Measurements from ENCODE around the gene GJB4.
"Not testable (repeated sequence)": the region's sequence is repeated elsewhere in the genome, so short reads cannot be mapped to it uniquely, and the experiment has no call there.

The GJB4 gene

DNA sequence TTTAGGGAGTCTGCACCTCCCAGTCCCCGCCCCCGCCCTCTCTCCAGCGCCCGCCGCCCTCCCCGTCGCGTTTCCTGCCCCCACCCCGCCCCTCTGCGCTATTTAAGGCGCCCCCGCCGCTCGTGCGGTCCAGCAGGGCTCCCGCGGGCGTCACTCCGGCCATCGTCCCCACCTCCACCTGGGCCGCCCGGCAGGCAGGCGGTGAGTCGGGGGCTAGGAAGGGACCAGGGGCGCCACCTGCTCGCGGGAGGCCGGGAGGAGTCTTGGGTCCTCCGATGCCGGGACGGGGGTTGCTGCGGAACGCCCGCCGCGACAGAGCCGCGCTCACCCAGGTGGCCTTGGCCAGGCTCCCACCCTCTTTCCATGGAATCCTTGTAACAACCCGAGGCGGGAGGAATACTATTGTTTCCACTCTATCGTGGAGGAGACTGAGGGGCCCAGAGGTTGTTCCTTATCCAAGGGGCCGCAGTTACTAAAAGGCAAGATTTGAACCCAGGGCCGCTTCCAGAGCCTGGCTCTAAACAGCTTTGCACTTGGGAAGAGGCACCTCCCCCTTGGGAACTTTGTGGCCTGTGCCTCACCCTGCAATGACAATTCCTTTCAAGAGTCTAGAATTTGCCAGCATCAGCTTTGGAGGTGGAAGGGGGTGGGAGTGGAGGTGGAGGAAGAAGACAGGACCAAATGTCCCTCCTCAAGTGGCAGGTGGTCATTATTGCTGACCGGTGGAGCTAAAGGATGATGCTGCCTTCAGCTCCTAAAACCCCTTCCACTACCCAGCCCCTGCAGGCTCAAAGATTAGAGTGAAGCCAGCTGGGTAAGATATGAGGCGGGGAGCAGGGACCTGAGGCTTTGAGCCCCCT is 33.6 kb downstream of the GJB4 start, which contains the start of gene GJA4:
Gene GJA4, plus strand, starts transcription at position 132 of the 860 bp plus-strand sequence. CDS start 1,215 bp downstream, outside the sequence.
- Mint-ChIP-seq H3K4me1 (ENCODE audit: low read depth) (peaks cover 14% of the 10 kb centered on the region), H3K9me3 (no peaks in the 10 kb centered on the region), H3K27me3 (ENCODE audit: low read depth) (no peaks in the 10 kb centered on the region), H3K27ac (no peak within 1 kb of the TSS), H3K36me3 (ENCODE audit: low read depth) (no peaks in the 10 kb centered on the region), H3K4me3 (peak within 1 kb of the TSS; percentile 59)

DNA sequence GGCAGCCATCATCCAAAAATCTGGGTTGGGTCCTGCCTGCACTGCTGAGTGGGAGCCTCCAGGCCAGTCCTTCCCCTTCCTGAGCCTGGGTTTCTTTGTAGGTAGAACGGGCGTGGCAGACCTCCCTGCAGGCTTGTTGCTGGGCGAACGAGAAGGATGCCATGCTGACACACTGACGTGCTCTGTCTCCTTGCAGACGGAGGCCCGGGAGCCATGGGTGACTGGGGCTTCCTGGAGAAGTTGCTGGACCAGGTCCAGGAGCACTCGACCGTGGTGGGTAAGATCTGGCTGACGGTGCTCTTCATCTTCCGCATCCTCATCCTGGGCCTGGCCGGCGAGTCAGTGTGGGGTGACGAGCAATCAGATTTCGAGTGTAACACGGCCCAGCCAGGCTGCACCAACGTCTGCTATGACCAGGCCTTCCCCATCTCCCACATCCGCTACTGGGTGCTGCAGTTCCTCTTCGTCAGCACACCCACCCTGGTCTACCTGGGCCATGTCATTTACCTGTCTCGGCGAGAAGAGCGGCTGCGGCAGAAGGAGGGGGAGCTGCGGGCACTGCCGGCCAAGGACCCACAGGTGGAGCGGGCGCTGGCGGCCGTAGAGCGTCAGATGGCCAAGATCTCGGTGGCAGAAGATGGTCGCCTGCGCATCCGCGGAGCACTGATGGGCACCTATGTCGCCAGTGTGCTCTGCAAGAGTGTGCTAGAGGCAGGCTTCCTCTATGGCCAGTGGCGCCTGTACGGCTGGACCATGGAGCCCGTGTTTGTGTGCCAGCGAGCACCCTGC is 34.7 kb downstream of the GJB4 start:
- Mint-ChIP-seq H3K27ac (no peak overlapping the region), H3K4me1 (ENCODE audit: low read depth) (peaks cover 14% of the 10 kb centered on the region), H3K9me3 (no peaks in the 10 kb centered on the region), H3K36me3 (ENCODE audit: low read depth) (no peaks in the 10 kb centered on the region), H3K27me3 (ENCODE audit: low read depth) (no peaks in the 10 kb centered on the region), H3K4me3 (no peak overlapping the region)

DNA sequence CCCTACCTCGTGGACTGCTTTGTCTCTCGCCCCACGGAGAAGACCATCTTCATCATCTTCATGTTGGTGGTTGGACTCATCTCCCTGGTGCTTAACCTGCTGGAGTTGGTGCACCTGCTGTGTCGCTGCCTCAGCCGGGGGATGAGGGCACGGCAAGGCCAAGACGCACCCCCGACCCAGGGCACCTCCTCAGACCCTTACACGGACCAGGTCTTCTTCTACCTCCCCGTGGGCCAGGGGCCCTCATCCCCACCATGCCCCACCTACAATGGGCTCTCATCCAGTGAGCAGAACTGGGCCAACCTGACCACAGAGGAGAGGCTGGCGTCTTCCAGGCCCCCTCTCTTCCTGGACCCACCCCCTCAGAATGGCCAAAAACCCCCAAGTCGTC is 35.2 kb downstream of the GJB4 start:
- peaks cover 12% of the 10 kb centered on the region for H3K4me1 Mint-ChIP-seq (ENCODE audit: low read depth)
- H3K4me3 Mint-ChIP-seq = no peak overlapping the region
- no peaks in the 10 kb centered on the region for H3K9me3 Mint-ChIP-seq
- H3K27me3 Mint-ChIP-seq (ENCODE audit: low read depth) = no peaks in the 10 kb centered on the region
- no peaks in the 10 kb centered on the region for H3K36me3 Mint-ChIP-seq (ENCODE audit: low read depth)
- H3K27ac Mint-ChIP-seq = no peak overlapping the region

DNA sequence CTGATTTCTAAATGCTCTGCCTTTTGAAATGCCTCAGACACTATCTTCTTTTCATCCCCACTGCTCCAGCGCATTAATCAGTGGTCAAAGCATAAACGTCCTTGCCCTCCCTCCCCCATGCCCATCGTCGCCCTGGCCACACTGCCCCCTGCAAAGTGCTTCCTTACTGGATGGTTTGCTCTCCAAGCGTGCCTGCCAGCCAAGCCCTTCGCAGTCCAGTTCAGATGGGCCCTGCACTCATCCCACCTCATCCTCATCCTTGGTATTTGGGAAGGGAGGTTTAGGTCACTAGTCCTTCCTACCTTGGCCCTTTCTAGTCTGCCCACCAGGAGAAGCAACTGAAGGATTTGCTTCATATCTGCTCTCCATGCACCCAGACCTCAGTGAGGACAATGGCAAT is 36.4 kb downstream of the GJB4 start:
- Mint-ChIP-seq H3K4me3 (no peak overlapping the region), H3K27me3 (ENCODE audit: low read depth) (no peaks in the 10 kb centered on the region), H3K36me3 (ENCODE audit: low read depth) (no peaks in the 10 kb centered on the region), H3K9me3 (no peaks in the 10 kb centered on the region), H3K27ac (no peak overlapping the region), H3K4me1 (ENCODE audit: low read depth) (peaks cover 7% of the 10 kb centered on the region)

DNA sequence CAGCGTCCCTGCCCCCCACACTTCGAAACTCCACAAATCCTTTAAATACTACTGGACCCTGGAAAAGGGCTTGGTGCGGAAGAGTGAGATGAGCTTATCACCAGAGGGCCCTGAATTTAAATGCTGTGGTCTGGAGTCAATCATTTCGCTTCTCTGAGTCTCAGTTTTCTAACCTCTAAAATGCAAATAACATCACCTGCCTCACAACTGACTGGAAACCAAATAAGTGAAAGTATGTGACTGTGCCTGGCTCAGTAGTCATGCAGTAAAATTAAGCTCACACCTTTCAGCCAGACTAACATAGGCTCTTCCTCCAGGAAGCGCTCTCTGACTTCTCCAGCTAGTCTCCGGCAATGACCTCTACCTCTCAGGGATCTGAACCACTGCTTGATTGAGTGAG is 37.5 kb downstream of the GJB4 start:
- no peak overlapping the region for H3K4me3 Mint-ChIP-seq
- H3K27ac Mint-ChIP-seq = no peak overlapping the region
- H3K9me3 Mint-ChIP-seq = no peaks in the 10 kb centered on the region
- H3K4me1 Mint-ChIP-seq (ENCODE audit: low read depth) = peaks cover 7% of the 10 kb centered on the region
- H3K27me3 Mint-ChIP-seq (ENCODE audit: low read depth) = no peaks in the 10 kb centered on the region
- H3K36me3 Mint-ChIP-seq (ENCODE audit: low read depth) = no peaks in the 10 kb centered on the region

DNA sequence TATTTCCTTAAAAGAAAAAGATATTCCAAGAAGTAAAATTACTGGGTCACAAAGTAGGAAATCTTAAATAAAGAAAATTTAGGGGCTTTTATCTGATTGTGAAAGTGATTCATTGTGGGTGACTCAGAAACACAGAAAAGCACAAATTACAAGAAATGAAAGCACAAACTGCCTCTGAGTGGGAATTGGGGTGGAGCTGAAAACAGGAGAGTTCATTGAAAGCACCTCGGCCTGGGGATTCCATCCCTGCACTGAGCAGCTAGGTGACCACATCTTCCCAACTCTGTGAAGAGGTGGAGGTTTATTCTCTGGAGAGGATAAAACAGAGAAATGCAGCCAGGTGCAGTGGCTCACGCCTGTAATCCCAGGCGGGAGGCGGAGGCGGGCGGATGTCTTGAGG is 40.7 kb downstream of the GJB4 start:
- Mint-ChIP-seq H3K9me3 (peaks cover 3% of the 10 kb centered on the region), H3K36me3 (ENCODE audit: low read depth) (no peaks in the 10 kb centered on the region), H3K4me1 (ENCODE audit: low read depth) (peaks cover 5% of the 10 kb centered on the region), H3K27me3 (ENCODE audit: low read depth) (no peaks in the 10 kb centered on the region), H3K4me3 (no peak overlapping the region), H3K27ac (no peak overlapping the region)

DNA sequence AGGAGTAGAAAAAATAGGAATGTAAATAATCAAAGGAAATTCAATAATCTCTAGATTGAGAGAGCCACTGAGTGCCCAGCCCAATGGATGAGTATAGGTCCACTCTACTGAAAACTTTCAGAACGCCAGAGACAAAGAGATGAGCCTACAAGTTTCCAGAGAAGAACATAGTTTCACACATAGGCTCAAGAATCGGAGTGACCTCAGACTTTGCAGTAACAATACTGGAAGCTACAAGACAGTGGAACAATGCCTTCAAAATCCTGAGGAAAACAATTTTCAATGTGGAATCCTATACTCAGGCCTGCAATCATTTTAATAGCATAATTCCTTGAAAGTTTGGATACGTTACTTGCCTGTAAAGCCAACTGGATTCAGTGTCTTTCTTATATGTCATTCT is 44.2 kb downstream of the GJB4 start:
- Mint-ChIP-seq H3K27me3 (ENCODE audit: low read depth) (no peaks in the 10 kb centered on the region), H3K36me3 (ENCODE audit: low read depth) (no peaks in the 10 kb centered on the region), H3K9me3 (peaks cover 3% of the 10 kb centered on the region), H3K4me1 (ENCODE audit: low read depth) (peaks cover 3% of the 10 kb centered on the region), H3K27ac (no peak overlapping the region), H3K4me3 (no peak overlapping the region)

DNA sequence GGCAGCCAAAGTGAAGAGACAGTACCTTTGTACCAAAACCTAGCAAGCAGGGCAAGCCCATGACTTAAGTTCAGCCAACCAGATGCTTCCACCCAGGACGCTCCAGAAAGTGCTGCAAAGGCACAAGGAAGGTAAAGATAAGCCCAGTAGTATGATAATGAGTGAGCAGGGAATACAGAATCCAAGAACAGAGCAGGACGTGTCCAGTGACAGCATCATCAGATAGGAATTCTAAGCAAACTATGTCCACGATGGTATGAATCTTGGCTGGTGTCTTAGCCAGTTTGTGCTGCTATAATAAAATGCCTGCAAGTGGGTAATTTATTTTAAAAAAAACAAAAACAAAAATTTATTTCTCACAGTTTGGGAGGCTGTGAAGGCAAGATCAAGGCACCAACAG is 46.9 kb downstream of the GJB4 start:
- Mint-ChIP-seq H3K27me3 (ENCODE audit: low read depth) (no peaks in the 10 kb centered on the region), H3K36me3 (ENCODE audit: low read depth) (peaks cover 5% of the 10 kb centered on the region)

DNA sequence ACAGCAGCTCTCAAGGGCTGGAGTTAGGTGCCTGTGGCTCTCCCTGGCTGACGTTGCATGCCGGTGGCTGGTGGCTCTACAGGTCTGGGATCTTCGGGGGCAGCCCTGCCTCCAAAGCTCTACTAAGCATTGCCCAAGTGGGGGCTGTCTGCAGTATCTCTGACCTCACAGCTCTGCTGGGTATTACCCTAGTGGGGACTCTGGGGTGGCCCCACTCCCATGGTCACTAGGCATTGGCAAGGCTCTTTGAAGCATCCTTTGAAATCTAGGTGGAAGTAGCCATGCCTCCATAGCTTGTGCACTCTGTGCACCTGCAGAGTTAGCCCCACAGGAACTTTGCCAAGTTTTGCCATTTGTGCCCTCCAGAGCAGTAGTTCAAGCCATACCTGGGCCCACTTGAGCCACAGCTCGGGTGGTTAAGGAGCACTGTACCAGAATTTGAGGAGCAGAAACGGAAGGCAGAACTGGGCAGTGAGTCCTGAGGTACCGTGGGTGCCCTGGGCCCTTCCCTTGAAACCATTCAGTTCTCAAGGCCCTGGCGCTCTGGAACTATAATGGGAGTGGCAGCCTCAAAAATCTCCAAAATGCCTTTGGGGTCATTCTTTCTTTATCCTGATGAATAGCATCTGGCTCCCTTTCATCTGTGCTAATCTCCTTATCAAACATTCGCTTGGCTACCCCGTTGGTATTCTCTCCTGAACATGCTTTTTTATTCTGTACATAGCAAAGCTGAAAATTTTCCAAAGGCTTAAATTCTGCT is 48.7 kb downstream of the GJB4 start:
- Mint-ChIP-seq H3K4me3 (no peak overlapping the region), H3K36me3 (ENCODE audit: low read depth) (peaks cover 5% of the 10 kb centered on the region), H3K27me3 (ENCODE audit: low read depth) (no peaks in the 10 kb centered on the region), H3K27ac (no peak overlapping the region), H3K4me1 (ENCODE audit: low read depth) (no peaks in the 10 kb centered on the region), H3K9me3 (peaks cover 13% of the 10 kb centered on the region)

More for the DNA sequence above, 46.9 kb downstream of the GJB4 start:
- no peak overlapping the region for H3K4me3 Mint-ChIP-seq
- no peak overlapping the region for H3K27ac Mint-ChIP-seq
- H3K9me3 Mint-ChIP-seq = peaks cover 13% of the 10 kb centered on the region
- H3K4me1 Mint-ChIP-seq (ENCODE audit: low read depth) = no peaks in the 10 kb centered on the region

DNA sequence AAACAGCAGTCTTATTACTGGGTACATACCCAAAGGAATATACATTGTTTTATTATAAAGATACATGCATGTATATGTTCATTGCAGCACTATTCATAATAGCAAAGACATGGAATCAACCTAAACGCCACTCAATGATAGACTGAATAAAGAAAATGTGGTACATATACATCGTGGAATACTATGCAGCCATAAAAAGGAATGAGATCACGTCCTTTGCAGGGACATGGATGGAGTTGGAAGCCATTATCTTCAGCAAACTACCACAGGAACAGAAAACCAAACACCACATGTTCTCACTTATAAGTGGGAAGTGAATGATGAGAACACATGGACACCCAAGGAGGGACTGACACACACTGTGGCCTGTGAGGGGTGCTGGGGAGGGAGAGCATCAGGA is 51.2 kb downstream of the GJB4 start:
- H3K27ac Mint-ChIP-seq; H3K9me3 Mint-ChIP-seq; H3K27me3 Mint-ChIP-seq (ENCODE audit: low read depth); H3K4me1 Mint-ChIP-seq (ENCODE audit: low read depth); H3K4me3 Mint-ChIP-seq; H3K36me3 Mint-ChIP-seq (ENCODE audit: low read depth): not testable (repeated sequence)
